Measurements from ENCODE around the gene CRKL.

The CRKL gene

DNA sequence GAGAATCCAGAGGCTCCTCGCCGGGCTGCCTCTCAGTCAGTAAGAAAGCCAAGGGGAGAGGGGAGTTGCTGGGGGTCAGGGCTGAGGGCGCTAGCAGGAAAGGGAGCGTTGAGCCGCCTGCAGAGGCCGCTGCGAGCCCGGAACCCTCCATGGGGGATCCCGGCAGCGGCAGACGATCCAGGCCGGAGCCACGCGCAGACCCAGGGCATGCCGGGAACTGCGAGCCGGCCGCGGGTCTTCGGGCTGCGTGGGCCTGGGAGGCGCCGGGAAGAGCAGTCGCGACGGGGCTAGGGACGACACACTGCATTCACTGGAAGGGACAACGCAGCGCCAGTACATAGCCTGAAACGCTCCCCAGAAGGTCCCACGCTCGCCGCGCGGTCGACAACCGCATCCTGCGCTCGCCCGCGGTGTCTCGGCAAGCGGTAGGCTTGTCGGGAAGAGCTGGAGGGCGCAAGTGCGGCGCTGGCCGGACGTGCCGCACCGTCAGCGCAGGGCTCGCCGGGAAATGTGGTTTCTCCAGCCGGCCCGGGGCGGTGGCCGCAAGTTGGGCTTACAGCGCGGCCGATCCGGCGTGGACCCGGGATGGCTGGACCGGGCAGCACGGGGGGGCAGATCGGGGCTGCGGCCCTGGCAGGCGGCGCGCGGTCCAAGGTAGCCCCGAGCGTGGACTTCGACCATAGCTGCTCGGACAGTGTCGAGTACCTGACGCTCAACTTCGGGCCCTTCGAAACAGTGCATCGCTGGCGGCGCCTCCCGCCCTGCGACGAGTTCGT lies 64.8 kb downstream of the CRKL start, which contains the start of gene LZTR1:
Gene LZTR1, plus strand, starts transcription at position 511 of the 776 bp plus-strand sequence. Its CDS starts 75 bp downstream, at position 586.
- peak; percentile 93 for DNase-seq (ENCODE audit: low read depth)

- DNase-seq (ENCODE audit: low read depth) = no peak
Measured at GRCh38 chr22:20982563-20982882, 65.3 kb downstream of the CRKL start.

DNA sequence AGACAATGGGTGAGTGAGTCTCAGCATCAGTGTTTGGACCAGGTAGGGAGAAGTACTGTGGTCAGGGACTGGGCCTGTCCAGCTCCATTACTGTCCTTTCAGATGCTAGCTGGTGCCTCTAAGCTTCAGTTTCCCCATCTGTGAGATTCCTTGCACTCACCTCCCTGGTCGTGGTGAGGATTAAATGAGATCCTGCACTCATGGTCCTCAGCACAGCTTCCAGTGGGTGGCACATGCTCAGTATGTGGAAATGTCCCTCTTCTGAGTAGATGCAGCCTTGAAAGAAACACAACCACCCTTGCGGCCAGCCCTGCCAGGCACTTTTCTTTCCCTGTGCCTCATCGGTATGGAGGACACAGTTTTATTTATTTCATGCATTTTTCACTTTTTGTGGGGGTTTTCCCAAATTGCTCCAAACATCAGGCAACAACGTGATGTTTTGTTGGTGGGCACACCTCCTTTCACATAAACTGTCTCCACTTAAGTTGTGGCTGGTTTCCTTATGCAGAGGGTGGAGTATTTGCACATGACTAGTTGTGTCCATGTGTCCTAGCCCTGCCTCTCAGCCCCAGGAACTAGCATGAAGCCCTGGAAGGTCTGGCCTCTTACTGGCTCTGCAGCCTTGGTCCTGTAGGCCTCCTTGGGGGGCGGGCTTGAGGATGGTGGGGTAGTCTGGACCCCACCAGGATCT lies 66.0 kb downstream of the CRKL start:
- DNase-seq (ENCODE audit: low read depth) = no peak

- no peak for DNase-seq (ENCODE audit: low read depth)
Measured at GRCh38 chr22:20985720-20986119, 68.5 kb downstream of the CRKL start.

GRCh38 chr22:20986365-20986764 lies 69.2 kb downstream of the CRKL start:
- DNase-seq (ENCODE audit: low read depth) = no peak

- DNase-seq (ENCODE audit: low read depth) = no peak
Measured at GRCh38 chr22:20987375-20987774, 70.2 kb downstream of the CRKL start.

- no peak for DNase-seq (ENCODE audit: low read depth)
Measured at GRCh38 chr22:20988573-20989322, 71.5 kb downstream of the CRKL start.

- DNase-seq (ENCODE audit: low read depth) = peak; percentile 44
Measured at GRCh38 chr22:20989323-20990138, 72.3 kb downstream of the CRKL start.

DNA sequence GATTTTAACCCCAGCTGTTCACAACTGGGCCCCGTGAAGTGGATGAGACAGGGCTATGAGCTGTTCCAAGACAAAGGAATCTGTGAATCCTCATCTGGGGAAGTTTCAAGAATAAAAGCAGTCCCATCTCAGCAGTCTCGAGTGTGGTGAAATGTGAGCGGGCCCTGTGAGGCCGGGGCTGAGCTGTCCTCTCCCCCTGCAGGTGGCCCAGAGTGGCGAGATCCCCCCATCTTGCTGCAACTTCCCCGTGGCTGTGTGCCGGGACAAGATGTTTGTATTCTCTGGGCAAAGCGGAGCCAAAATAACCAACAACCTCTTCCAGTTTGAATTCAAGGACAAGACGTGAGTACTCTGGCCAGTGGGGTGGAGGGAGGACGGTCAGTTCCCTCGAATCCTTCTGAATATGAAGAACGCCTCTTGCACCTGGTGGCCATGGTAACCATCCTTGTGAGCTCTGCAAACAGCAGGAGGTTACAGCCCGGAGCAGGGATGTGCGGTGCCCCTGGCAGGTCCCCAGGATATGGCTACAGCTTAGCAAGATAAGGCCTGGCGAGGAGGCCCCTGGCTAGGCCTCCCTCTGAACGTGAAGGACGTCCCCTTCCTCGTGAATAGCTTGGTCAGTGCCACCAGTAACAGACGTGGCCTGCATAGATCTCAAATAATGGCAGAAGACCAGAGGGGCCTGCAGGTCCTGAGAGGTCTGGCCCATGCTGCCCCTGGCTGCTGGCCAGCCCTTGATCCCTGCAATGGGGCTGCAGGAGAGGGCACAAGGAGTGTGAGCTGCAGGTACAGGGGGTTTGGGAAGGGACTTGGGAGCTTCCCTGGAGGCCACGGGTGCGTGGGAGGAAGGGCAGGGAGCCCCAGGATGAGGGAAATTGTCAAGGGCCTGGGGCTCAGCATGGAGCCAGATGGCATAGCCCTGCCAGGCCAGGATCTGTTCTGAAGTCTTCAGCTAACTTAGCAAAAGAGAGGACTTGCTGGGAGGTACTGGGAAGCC lies 73.3 kb downstream of the CRKL start:
- no peak for DNase-seq (ENCODE audit: low read depth)

GRCh38 chr22:20991252-20992055 lies 74.2 kb downstream of the CRKL start:
- no peak for DNase-seq (ENCODE audit: low read depth)

GRCh38 chr22:20992056-20992442 lies 74.8 kb downstream of the CRKL start:
- no peak for DNase-seq (ENCODE audit: low read depth)

DNA sequence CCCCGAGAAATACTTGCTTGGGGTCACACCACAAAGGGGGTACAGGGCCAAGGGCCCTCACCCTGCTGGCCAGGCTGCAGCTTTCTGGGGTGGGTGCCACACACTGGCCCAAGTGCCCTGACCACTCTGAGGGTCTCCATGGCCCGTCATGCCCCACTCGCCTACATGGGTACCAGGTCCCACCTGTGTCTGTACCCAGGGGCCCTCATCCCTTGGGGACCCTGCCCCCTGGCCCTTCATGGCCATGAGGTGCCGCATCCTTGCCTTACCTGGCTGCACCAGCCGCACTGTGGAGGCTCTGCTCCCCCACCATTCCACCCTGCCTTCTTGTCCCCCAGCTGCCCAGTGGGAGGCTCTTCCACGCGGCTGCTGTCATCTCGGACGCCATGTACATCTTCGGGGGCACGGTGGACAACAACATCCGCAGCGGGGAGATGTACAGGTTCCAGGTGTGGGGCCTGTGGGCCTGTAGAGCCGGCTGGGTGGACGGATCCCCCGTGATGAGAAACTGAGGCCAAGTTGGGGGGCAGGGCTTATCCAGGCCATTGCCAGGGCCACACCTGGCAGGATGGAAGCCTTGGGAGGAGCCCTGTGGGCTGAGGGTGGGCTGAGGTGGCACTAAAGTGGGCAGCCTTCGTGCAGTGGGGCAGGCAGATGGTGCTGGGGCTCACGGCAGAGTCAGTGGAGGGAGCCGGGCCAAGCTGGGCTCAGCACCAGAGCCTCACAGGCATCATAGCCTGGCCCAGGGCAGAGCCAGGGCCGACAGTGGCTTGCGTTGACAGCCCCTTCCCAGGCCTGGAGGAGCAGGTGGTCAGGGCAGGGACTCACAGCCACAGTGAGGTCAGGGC lies 75.5 kb downstream of the CRKL start:
- DNase-seq (ENCODE audit: low read depth) = no peak

DNA sequence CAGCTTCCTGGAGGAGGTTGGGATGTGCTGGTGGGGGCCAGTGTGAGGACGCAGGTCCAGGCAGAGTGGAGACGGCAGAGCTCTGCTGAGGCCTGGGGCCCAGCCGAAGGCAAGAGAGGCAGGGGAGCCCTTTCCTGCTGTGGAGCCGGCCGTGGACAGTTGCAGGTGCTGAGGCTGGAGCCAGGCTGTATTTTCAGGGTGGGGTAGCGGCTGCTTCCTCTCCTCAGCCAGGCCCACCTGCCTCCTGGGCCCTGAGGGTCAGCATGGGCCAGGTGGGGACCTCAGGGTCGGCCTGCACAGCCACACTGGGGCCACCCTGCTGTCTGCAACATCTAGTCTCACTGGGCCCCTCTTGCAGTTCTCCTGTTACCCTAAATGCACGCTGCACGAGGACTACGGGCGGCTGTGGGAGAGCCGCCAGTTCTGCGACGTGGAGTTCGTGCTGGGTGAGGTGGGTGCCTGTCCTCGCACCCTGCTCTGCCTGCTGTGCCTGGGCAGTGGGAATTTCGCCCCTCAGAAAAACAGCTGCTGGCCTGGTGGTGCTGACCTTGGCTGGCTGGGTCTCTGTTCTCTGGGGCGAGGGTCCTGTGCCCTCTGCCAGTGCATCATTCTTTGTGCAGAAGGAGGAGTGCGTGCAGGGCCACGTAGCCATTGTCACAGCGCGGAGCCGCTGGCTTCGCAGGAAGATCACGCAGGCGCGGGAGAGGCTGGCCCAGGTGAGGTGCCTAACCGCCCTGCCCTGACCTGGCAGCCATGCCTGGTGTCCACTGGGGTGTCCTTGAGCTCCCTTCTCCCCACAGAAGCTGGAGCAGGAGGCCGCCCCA lies 76.3 kb downstream of the CRKL start:
- DNase-seq (ENCODE audit: low read depth) = no peak

DNA sequence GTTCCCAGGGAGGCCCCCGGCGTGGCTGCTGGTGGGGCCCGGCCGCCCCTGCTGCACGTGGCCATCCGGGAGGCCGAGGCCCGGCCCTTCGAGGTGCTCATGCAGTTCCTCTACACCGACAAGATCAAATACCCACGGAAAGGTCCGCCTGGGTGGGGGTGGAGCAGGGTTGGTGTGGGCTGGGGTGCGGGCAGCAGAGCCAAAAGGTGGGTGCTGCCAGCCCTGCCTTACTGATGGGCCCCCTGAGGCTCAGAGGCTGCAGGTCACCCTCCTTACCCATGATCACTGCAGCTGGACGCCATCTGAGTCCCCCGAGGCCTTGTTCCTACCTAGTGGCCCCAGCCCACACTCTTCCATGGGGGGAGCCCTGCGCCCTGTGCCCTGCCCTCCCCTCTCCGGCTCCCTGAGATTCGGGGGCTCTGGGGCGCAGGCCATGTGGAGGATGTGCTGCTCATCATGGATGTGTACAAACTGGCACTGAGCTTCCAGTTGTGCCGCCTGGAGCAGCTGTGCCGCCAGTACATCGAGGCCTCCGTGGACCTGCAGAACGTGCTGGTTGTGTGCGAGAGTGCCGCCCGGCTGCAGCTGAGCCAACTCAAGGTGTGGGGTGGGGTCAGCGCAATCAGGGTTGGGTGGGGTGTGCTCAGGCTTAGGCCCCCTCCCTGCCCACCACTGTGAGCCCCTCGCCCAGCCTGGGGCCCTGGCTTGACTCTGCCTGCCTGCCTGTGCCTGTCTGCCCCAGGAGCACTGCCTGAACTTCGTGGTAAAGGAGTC lies 77.1 kb downstream of the CRKL start:
- no peak for DNase-seq (ENCODE audit: low read depth)

DNA sequence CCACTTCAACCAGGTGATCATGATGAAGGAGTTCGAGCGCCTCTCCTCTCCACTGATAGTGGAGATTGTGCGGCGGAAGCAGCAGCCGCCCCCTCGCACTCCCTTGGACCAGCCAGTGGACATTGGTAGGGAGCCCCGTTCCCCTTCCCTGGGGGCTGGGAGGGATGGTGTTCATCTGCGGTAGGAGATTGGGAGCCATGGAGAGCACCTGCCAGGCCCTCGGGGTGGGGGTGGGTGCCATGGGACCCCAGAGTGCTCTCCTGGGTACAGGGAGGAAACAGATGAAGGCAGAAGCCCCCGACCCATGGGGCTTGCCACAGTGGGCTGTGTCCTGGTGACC lies 77.7 kb downstream of the CRKL start:
- no peak for DNase-seq (ENCODE audit: low read depth)

GRCh38 chr22:20995329-20996030 lies 78.3 kb downstream of the CRKL start:
- DNase-seq (ENCODE audit: low read depth) = no peak

- DNase-seq (ENCODE audit: low read depth) = no peak
Measured at GRCh38 chr22:20996031-20996410, 78.8 kb downstream of the CRKL start.

Data from iris pigment epithelial cell (primary cell).